Measurements from ENCODE around the gene TMEM9.

The TMEM9 gene

GRCh38 chr1:201154389-201155165 lies at the start of gene TMEM9:
TSS of gene TMEM9 (minus strand) at chr1:201154474. CDS start at chr1:201153923, 551 bp downstream.
- DNase-seq, result peak; percentile 99

- DNase-seq, result no peak
Observed at GRCh38 chr1:201198598-201198997, 44.3 kb upstream of the TMEM9 start.

DNA sequence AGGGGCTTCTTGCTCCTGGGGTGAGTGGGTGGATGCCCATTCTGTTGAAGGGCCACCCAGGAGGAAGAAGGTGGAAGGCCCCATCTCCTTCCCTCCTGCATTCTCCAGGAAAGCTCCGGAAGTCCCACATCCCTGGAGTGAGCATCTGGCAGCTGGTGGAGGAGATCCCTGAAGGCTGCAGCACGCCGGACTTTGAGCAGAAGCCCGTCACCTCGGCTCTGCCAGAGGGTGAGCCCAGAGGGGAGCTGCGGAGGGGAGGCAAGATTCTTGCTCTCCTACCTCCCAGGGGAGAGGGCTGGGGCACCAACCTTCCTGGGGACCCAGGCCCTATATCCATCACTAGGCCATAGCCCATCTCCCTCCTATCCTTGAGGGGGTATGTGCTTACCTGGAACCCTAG lies 39.8 kb upstream of the TMEM9 start:
- no peak for DNase-seq

- DNase-seq, result no peak
Observed at GRCh38 chr1:201192261-201192788, 38.1 kb upstream of the TMEM9 start.

DNA sequence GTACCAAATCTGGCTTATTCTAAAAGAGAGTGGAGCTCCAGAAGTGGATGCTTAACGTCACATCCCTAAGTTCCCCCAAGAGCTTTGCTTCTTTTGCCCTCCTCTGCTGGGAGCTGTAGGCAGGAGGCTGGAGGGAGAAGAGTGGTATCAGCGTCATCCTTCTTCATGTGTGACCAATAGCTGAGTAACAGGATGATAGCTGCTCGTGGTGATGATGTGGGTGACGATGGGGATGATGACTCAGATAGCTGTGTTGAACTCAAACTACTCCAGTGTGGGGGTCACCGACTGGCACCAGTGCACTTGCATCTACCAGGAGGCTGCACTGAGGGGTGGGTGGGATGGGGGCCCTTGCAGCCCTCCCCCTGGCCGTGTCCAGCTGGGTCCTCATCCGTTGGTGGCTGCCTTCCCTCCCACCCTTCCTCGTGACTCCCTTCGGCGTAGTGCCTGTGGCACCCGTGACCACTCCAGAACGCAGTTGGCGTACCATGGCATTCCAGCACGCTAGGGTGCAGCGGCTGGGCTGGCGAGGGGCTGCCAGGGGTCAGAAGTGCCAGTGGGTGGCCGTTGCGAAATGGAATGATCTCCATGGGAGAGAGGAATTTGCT lies 37.5 kb upstream of the TMEM9 start:
- DNase-seq, result no peak

- no peak for DNase-seq
Observed at GRCh38 chr1:201190624-201191051, 36.4 kb upstream of the TMEM9 start, which contains the start of gene IGFN1. TSS of gene IGFN1 (plus strand) at chr1:201190824. CDS start at chr1:201193294, 2,470 bp downstream.

- DNase-seq, result no peak
Observed at GRCh38 chr1:201190005-201190404, 35.7 kb upstream of the TMEM9 start.

GRCh38 chr1:201189085-201189484 lies 34.8 kb upstream of the TMEM9 start:
- DNase-seq, result no peak

DNA sequence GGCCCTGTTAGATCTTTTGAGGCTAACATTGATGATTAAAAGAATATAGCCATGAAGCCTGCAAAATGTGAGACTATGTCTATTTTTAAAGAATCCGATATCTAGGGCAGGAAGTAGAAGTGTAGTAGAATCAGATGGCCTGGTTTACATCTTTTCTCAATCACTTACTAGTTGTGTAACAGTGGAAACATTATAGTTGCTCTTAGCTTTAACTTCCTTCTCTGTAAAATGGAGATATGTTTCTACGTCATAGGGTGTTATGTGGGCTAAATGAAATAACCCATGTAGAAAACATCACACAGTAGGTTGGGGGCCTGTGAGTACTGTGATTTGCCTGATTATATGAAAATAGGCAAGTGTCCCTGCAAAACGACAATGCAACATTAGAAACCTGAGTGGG lies 31.9 kb upstream of the TMEM9 start:
- DNase-seq, result no peak

- DNase-seq, result no peak
Observed at GRCh38 chr1:201185527-201186128, 31.4 kb upstream of the TMEM9 start.

DNA sequence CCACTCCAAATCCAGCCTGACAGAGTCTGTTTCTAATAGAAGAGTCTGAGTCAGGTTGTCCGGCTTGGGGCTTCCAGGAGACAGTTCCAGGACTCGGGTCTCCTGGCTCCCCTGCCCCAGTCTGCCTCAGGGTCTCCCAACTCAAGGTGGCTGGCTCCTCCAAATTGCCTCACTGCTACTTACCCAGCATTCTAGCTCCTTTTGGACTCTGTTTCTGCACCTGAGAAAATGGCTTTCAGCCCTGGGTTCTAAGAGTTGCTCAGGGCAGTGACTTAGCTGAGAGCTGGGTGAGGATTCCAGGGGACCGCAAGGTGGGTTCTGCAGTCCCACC lies 30.8 kb upstream of the TMEM9 start:
- DNase-seq, result no peak

DNA sequence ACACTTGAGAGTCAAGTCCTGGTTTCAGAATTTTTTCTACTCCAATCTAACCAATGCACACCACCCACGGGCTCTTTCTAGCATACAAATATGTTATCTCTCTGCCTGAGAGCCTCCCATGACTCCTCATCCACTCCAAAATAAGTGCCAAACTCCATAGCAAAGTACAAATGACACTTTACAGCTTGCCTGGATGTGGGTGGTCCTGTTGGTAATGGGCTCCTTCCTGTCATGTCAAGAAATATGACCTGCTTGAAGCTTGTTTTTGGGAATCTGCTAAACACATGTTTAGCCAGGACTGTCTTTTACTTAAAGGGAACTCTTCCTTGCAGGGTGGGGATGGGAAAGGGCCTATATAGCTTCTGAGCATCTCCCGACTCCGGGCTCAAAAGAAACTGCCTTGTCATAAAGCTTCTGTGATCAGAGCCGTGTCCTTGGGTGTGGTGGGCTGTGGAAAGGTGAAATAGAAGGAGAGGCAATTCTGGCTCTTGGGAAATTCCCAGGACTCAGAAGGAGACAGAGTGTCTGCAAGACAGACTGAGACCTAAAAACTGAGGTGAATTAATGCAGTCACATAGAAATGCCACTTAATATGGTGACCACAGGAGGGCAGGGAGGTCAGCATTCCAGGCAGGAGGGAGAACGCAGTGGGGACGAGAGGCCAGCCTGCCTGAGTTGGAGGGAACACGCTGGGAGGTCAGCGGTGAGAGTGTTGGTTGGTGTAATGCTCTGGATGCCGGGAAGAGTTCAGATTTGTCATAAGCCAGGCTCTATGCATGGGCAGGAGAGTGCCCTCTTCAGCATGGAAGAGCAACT lies 30.2 kb upstream of the TMEM9 start:
- no peak for DNase-seq

DNA sequence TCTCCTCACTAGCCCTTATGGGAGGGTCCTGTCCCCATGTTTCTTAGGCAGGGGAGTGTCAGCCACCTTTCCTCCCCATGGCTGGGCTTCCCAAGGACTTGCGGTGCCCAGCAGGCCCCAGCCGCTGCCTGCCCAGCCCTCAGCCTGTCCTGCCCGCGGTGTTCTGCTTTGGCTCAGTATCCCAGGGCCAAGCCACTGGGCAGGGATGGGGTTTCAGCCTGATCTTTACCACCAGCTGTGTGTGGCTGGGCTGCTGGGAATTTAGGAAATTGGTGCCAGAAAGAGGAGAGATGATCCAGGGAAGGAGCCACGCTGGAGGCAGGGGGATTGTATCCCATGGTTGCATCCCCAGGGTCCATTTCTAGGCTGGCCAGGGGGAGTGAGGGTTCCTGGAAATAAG lies 29.5 kb upstream of the TMEM9 start:
- DNase-seq, result no peak

GRCh38 chr1:201183209-201183608 lies 28.9 kb upstream of the TMEM9 start:
- DNase-seq, result no peak

DNA sequence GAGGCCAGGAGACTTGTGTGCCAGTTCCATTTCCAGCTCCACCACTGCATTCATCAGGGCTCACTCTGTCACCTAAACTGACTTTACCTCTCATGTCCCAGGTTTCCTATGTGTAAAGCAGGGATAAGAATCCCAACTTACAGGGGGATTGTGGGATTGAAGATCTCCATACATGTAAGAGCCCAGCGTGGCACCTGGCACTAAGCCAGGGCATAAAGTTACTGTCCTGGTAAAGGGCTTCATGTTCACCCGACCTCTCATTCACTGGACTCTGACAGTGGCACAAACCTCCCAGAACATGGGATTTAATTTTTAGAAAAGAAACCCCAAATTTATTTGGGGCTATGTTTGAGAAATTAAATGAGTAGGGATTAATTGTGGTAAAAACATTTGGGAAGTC lies 27.5 kb upstream of the TMEM9 start:
- no peak for DNase-seq

DNA sequence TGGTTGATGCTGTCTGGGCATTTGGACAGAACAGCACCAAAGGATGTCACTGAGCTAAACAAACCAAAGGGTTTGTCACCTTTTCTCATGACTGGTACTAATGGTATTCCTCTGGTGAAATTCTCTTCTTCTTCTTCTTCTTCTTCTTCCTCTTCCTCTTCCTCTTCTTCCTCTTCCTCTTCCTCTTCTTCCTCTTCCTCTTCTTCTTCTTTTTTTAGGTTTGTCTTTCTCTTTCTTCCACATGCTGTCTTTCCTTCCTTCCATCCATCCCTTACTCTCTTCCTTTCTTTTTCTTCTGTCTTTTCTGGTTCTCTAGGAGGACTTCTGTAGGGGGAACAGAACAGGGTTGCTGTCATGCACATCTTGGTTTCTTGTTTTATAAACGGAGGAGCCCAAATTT lies 27.0 kb upstream of the TMEM9 start:
- DNase-seq, result no peak

DNA sequence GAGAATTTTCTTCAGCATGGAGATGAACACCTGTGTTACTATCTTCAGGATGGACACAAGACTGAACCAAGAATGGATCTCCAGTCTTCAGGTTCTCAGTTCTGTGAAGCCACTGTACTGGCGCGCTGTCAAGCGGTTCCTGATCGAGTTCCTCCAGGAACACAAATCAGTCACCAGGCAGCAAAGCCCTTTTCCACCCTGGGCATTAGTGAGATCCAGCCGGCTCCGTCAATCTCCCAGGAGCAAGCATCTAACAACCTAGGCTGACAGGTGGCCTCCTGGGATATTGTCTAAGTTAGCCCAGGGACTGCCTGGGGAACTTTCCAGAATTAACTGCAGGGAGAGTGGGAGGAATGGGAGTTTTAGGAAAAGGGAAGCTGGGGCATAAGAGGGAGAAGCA lies 26.6 kb upstream of the TMEM9 start:
- DNase-seq, result no peak

GRCh38 chr1:201180141-201180540 lies 25.9 kb upstream of the TMEM9 start:
- DNase-seq, result no peak

DNA sequence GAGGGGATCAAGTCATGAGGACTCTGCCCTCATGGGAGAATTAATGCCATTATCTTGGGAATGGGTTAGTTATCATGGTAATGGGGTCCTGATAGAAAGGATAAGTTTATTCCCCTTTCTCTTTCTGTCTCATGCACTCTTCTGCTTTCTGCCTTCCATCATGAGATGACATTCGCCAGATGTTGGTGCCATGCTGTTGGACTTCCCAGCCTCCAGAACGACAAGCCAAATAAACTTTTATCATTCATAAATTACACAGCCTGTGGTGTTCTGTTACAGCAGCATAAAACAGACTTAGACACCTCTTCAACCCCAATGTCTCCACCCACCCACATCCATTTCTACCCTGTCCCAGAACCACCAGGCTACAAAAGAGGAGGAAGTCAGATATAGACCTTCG lies 24.4 kb upstream of the TMEM9 start:
- no peak for DNase-seq

DNA sequence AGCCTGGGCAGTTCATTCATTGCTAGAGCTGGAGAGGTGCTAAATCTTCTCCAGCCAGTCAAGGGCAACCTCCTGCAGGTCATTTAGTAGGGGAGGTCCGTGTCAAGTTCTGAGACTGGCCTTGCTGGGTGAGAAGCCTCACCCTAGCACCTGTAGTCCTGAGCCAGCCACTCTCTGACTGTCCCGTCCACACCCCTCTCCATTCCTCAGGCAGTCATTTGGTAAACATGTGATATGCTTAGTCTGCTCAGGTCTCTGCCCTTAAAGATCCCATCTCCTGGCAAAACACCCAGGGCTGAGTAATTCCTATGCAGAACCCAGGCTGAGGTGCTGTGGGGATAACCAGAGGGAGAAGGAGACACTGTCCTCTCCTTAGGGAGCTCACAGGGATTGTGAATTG lies 22.7 kb upstream of the TMEM9 start:
- no peak for DNase-seq

DNA sequence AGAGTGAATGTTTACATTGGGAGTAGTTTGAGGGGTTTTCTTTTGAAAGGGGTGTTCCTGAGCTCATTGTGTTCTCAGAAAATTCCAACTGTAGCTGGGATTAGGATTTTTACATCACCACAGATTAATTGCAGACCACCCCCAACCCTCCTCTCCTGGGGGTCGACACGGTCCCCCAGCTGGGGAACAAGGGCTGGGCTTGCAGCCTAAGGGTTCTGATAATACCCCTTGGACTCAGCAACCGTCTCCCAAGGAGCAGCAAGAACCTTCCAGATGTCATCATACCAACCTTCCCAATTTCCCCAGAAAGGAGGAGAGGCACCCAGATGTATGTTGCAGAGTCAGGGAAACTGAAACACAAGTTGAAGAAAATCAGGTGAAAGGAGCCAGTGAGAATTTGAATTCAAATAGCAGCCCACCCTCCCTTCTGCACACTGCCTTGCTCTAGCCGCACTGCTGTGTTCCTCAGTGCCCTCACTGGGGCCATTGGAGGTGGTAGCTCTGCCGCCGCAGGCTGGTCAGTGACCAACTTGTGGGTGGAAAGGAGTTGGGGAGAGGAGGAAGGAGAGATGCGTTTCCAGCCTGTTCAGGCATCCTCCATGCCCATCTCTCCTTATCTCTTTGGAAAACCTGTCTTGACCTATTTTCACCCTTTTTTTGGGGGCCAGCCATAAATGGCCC lies 21.7 kb upstream of the TMEM9 start:
- no peak for DNase-seq

GRCh38 chr1:201173736-201174135 lies 19.5 kb upstream of the TMEM9 start:
- DNase-seq, result no peak

Data from CD4-positive, alpha-beta T cell treated with Interleukin-17A for 4 hours (primary cell).